GM12875 (cell line): ENCODE measurements around the gene BIRC7.

Experiments
- H3K4me3 ChIP-seq: one replicate; pipeline ENCODE4 v1.5.1; 2011; ENCODE audit warnings: low read depth, low read length, control low read depth
- CTCF ChIP-seq: IDR thresholded peaks from 2 replicates; pipeline ENCODE4 v1.5.1; 2011; ENCODE audit warnings: low read depth, mild to moderate bottlenecking, control low read depth, inconsistent platforms, low read length, moderate library complexity, borderline replicate concordance; ENCODE audit not compliant: insufficient read depth

BIRC7 gene

GRCh38 chr20:63189322-63189642 lies 46.4 kb upstream of the BIRC7 start:
- TF ChIP-seq CTCF = no peak
- no peak overlapping the region for H3K4me3 ChIP-seq

- no peak for TF ChIP-seq CTCF
- no peak overlapping the region for H3K4me3 ChIP-seq
These were observed 45.7 kb upstream of the BIRC7 start for GRCh38 chr20:63189846-63190559.

GRCh38 chr20:63190828-63191227 lies 44.9 kb upstream of the BIRC7 start:
- H3K4me3 ChIP-seq = no peak overlapping the region
- TF ChIP-seq CTCF = no peak

GRCh38 chr20:63191400-63191799 lies 44.3 kb upstream of the BIRC7 start:
- no peak overlapping the region for H3K4me3 ChIP-seq
- no peak for TF ChIP-seq CTCF

GRCh38 chr20:63192721-63193120 lies 43.0 kb upstream of the BIRC7 start:
- TF ChIP-seq CTCF = no peak
- H3K4me3 ChIP-seq = no peak overlapping the region

- no peak for TF ChIP-seq CTCF
- no peak overlapping the region for H3K4me3 ChIP-seq
These were observed 41.5 kb upstream of the BIRC7 start for GRCh38 chr20:63194007-63194796.

GRCh38 chr20:63194797-63195173 lies 40.9 kb upstream of the BIRC7 start:
- TF ChIP-seq CTCF = no peak
- H3K4me3 ChIP-seq = no peak overlapping the region
